ENCODE data around the gene SLC25A21. TPM values are rescaled to one million over a fixed set of nuclear protein-coding genes. Genes with fewer than 3 reads are reported as not detected.

Gene SLC25A21
- total and polyA plus RNA-seq, 2 experiments from 2014 or later = 10.6 to 12.1 TPM

- no peak for TF ChIP-seq ETS1 (IDR thresholded peaks at IDR 0.05)
- no peak for TF ChIP-seq ZNF331 (CRISPR knock-in tag; IDR thresholded peaks at IDR 0.05; ENCODE audit: low read depth)
- no peak for TF ChIP-seq EZH2 (IDR thresholded peaks at IDR 0.05; ENCODE audit: low read depth, unreplicated experiment)
- no peak for TF ChIP-seq NANOG (IDR thresholded peaks at IDR 0.05; ENCODE audit: borderline replicate concordance)
- TF ChIP-seq REST (IDR thresholded peaks at IDR 0.05; ENCODE audit: unreplicated experiment) = no peak
- TF ChIP-seq STAT1 (IDR thresholded peaks at IDR 0.05; ENCODE audit: unreplicated experiment) = no peak
- TF ChIP-seq EZH2phosphoT487 (IDR thresholded peaks at IDR 0.05; ENCODE audit: unreplicated experiment) = no peak
Measured at GRCh38 chr14:37035401-37035800, 137.0 kb downstream of the SLC25A21 start (continued).

GRCh38 chr14:37034410-37035285 lies 137.8 kb downstream of the SLC25A21 start:
- no peaks in the 10 kb centered on the region for H3K9me3 Mint-ChIP-seq
- no peak overlapping the region for H3K4me2 ChIP-seq
- peaks cover 8% of the 10 kb centered on the region; the same call in 1 of the 2 replicates for H3K27me3 ChIP-seq (ENCODE audit: insufficient read depth)
- no peaks in the 10 kb centered on the region for H3K79me2 ChIP-seq (replicated peaks; ENCODE audit: insufficient read depth)
- peaks cover 4% of the 10 kb centered on the region for H3K27me3 Mint-ChIP-seq (ENCODE audit: insufficient read depth, low read depth, poor library complexity)
- H3K27ac ChIP-seq (ENCODE audit: low read depth) = no peak overlapping the region
- no peak overlapping the region for H3K4me3 Mint-ChIP-seq
- H3F3A ChIP-seq (replicated peaks; ENCODE audit: low read depth) = no peaks in the 10 kb centered on the region
- H3K4me1 Mint-ChIP-seq = peaks cover 54% of the 10 kb centered on the region
- H4K20me1 ChIP-seq (replicated peaks; ENCODE audit: insufficient read depth) = no peaks in the 10 kb centered on the region
- H3K27ac Mint-ChIP-seq = no peak overlapping the region
- H2AFZ ChIP-seq = no peak overlapping the region
- no peaks in the 10 kb centered on the region for H3K9me2 ChIP-seq (ENCODE audit: insufficient read depth)
- DNase-seq (ENCODE audit: low spot score) = no peak
- peaks cover 43% of the 10 kb centered on the region for H3K4me1 ChIP-seq (ENCODE audit: insufficient read depth)
- no peaks in the 10 kb centered on the region for H3K36me3 ChIP-seq (ENCODE audit: insufficient read depth)
- ATAC-seq = no peak
- no peak overlapping the region for H3K4me3 ChIP-seq
- no peaks in the 10 kb centered on the region for H3K36me3 Mint-ChIP-seq (ENCODE audit: low read depth)
- TF ChIP-seq STAT1 (IDR thresholded peaks at IDR 0.05; ENCODE audit: unreplicated experiment) (no peak), EZH2 (IDR thresholded peaks at IDR 0.05; ENCODE audit: low read depth, unreplicated experiment) (no peak), ZNF114 (CRISPR knock-in tag; IDR thresholded peaks at IDR 0.05) (no peak), POLR2AphosphoS5 (IDR thresholded peaks at IDR 0.05; ENCODE audit: low read depth) (no peak), CTCF (conservative IDR thresholded peaks at IDR 0.05; ENCODE audit: low read depth in 2 of 2) (no peak), CREB1 (CRISPR knock-in tag; IDR thresholded peaks at IDR 0.05; ENCODE audit: low read depth) (no peak)

Data from GM23338 (cell line).